ENCODE results near the gene TXNL4B. TPM values are rescaled to one million over a fixed set of nuclear protein-coding genes. Genes with fewer than 3 reads are reported as not detected.

Gene TXNL4B
- total RNA-seq, 1 donor from 2014 or later = 15.6 TPM

GRCh38 chr16:72123426-72123825, 30.0 kb upstream of the TXNL4B start:
- DNase-seq (ENCODE audit: low spot score, unreplicated experiment) = no peak
- no peak for TF ChIP-seq CTCF (IDR thresholded peaks at IDR 0.05; ENCODE audit: unreplicated experiment)

GRCh38 chr16:72122916-72123315, 29.5 kb upstream of the TXNL4B start:
- TF ChIP-seq CTCF (IDR thresholded peaks at IDR 0.05; ENCODE audit: unreplicated experiment) = no peak
- H3K9me3 Mint-ChIP-seq (ENCODE audit: low read depth) = no peaks in the 10 kb centered on the region
- no peak overlapping the region for H3K27ac Mint-ChIP-seq
- peaks cover 4% of the 10 kb centered on the region for H3K27me3 Mint-ChIP-seq
- H3K4me1 Mint-ChIP-seq (ENCODE audit: low read depth) = peaks cover 8% of the 10 kb centered on the region
- H3K4me3 Mint-ChIP-seq (ENCODE audit: low read depth) = no peak overlapping the region
- no peak for DNase-seq (ENCODE audit: low spot score, unreplicated experiment)
- H3K36me3 Mint-ChIP-seq (ENCODE audit: insufficient read depth) = no peaks in the 10 kb centered on the region

More at GRCh38 chr16:72123426-72123825, 30.0 kb upstream of the TXNL4B start:
- Mint-ChIP-seq H3K27ac (no peak overlapping the region), H3K27me3 (peaks cover 7% of the 10 kb centered on the region), H3K4me1 (ENCODE audit: low read depth) (peaks cover 8% of the 10 kb centered on the region), H3K9me3 (ENCODE audit: low read depth) (no peaks in the 10 kb centered on the region), H3K36me3 (ENCODE audit: insufficient read depth) (no peaks in the 10 kb centered on the region), H3K4me3 (ENCODE audit: low read depth) (no peak overlapping the region)

- H3K27ac Mint-ChIP-seq = no peak overlapping the region
- DNase-seq (ENCODE audit: low spot score, unreplicated experiment) = no peak
- H3K4me3 Mint-ChIP-seq (ENCODE audit: low read depth) = no peak overlapping the region
- H3K36me3 Mint-ChIP-seq (ENCODE audit: insufficient read depth) = no peaks in the 10 kb centered on the region
- H3K4me1 Mint-ChIP-seq (ENCODE audit: low read depth) = peaks cover 8% of the 10 kb centered on the region
- H3K9me3 Mint-ChIP-seq (ENCODE audit: low read depth) = no peaks in the 10 kb centered on the region
- TF ChIP-seq CTCF (IDR thresholded peaks at IDR 0.05; ENCODE audit: unreplicated experiment) = no peak
- peaks cover 4% of the 10 kb centered on the region for H3K27me3 Mint-ChIP-seq
Observed at GRCh38 chr16:72122308-72122707, 28.9 kb upstream of the TXNL4B start.

- DNase-seq (ENCODE audit: low spot score, unreplicated experiment) = no peak
- Mint-ChIP-seq H3K36me3 (ENCODE audit: insufficient read depth) (peaks cover 5% of the 10 kb centered on the region), H3K27ac (no peak overlapping the region), H3K4me1 (ENCODE audit: low read depth) (peaks cover 1% of the 10 kb centered on the region), H3K4me3 (ENCODE audit: low read depth) (no peak overlapping the region), H3K9me3 (ENCODE audit: low read depth) (no peaks in the 10 kb centered on the region), H3K27me3 (no peaks in the 10 kb centered on the region)
- TF ChIP-seq CTCF (IDR thresholded peaks at IDR 0.05; ENCODE audit: unreplicated experiment) = no peak
Observed at GRCh38 chr16:72120026-72120425, 26.6 kb upstream of the TXNL4B start.

- H3K27me3 Mint-ChIP-seq = no peaks in the 10 kb centered on the region
- H3K27ac Mint-ChIP-seq = no peak overlapping the region
- peaks cover 2% of the 10 kb centered on the region for H3K9me3 Mint-ChIP-seq (ENCODE audit: low read depth)
- TF ChIP-seq CTCF (IDR thresholded peaks at IDR 0.05; ENCODE audit: unreplicated experiment) = no peak
- no peak for DNase-seq (ENCODE audit: low spot score, unreplicated experiment)
- no peak overlapping the region for H3K4me3 Mint-ChIP-seq (ENCODE audit: low read depth)
- peaks cover 20% of the 10 kb centered on the region for H3K36me3 Mint-ChIP-seq (ENCODE audit: insufficient read depth)
- H3K4me1 Mint-ChIP-seq (ENCODE audit: low read depth) = no peaks in the 10 kb centered on the region
Observed at GRCh38 chr16:72113616-72113945, 20.2 kb upstream of the TXNL4B start.
